HepG2 (cell line): ENCODE data around the gene GABARAPL2. TPM values are rescaled to one million over a fixed set of nuclear protein-coding genes. Genes with fewer than 3 reads are reported as not detected.

ENCODE experiments used
- ELF3 ChIP-seq: IDR thresholded peaks from 2 replicates; pipeline ENCODE4 v1.6.1; 2016; ENCODE audit warnings: missing genetic modification reagents, missing compliant biosample characterization
- HNRNPLL ChIP-seq: fragments of 200-400 bp; formaldehyde crosslinking; IDR thresholded peaks from 2 replicates; pipeline ENCODE4 v1.6.1; 2017; ENCODE audit warnings: mild to moderate bottlenecking, low read depth, low read length; ENCODE audit not compliant: poor library complexity, severe bottlenecking
- IRF9 ChIP-seq: sonication (generic); formaldehyde crosslinking; IDR thresholded peaks from 2 replicates; pipeline ENCODE4 v1.8.0; 2022; ENCODE audit warnings: missing genetic modification reagents, mild to moderate bottlenecking, borderline replicate concordance
- PAX8 ChIP-seq: sonication (generic); formaldehyde crosslinking; IDR thresholded peaks from 2 replicates; pipeline ENCODE4 v1.8.0; 2022; ENCODE audit warnings: mild to moderate bottlenecking, missing genetic modification reagents, borderline replicate concordance
- RFX1 ChIP-seq: fragments of 450-650 bp; IDR thresholded peaks from 2 replicates; pipeline ENCODE4 v1.6.1; 2017
- SATB2 ChIP-seq: sonication (generic); formaldehyde crosslinking; IDR thresholded peaks from 2 replicates; pipeline ENCODE4 v1.5.0; 2020; ENCODE audit warnings: missing genetic modification reagents
- THAP11 ChIP-seq: IDR thresholded peaks from 2 replicates; pipeline ENCODE4 v1.6.1; 2016; ENCODE audit warnings: missing biosample characterization, missing genetic modification reagents
- ZFP36 ChIP-seq: fragments of 150-350 bp; IDR thresholded peaks from 2 replicates; pipeline ENCODE4 v1.6.1; 2018; ENCODE audit warnings: borderline replicate concordance, low read length, low read depth; ENCODE audit not compliant: partially characterized antibody
- ZFP36L1 ChIP-seq: sonication (generic); formaldehyde crosslinking; IDR thresholded peaks from 2 replicates; pipeline ENCODE4 v1.8.0; 2022; ENCODE audit warnings: mild to moderate bottlenecking, missing genetic modification reagents, moderate library complexity
- ZNF383 ChIP-seq: sonication (generic); formaldehyde crosslinking; IDR thresholded peaks from 2 replicates; pipeline ENCODE4 v1.4.0; 2020; ENCODE audit warnings: missing genetic modification reagents, mild to moderate bottlenecking, borderline replicate concordance
- ZNF430 ChIP-seq: sonication (generic); formaldehyde crosslinking; IDR thresholded peaks from 2 replicates; pipeline ENCODE4 v1.9.0; 2021; ENCODE audit warnings: mild to moderate bottlenecking, missing genetic modification reagents
- ZNF512 ChIP-seq: sonication (generic); formaldehyde crosslinking; IDR thresholded peaks from 2 replicates; pipeline ENCODE4 v1.4.0; 2020; ENCODE audit warnings: mild to moderate bottlenecking, missing genetic modification reagents
- ZNF543 ChIP-seq: sonication (generic); formaldehyde crosslinking; IDR thresholded peaks from 2 replicates; pipeline ENCODE4 v1.4.0; 2020; ENCODE audit warnings: mild to moderate bottlenecking, missing genetic modification reagents
- ZNF552 ChIP-seq: sonication (generic); formaldehyde crosslinking; IDR thresholded peaks from 2 replicates; pipeline ENCODE4 v1.9.0; 2022; ENCODE audit warnings: missing genetic modification reagents, mild to moderate bottlenecking, borderline replicate concordance
- ZNF777 ChIP-seq: sonication (generic); formaldehyde crosslinking; IDR thresholded peaks from 2 replicates; pipeline ENCODE4 v1.4.0; 2020; ENCODE audit warnings: missing genetic modification reagents
- ZNF816 ChIP-seq: sonication (generic); formaldehyde crosslinking; IDR thresholded peaks from 2 replicates; pipeline ENCODE4 v1.8.0; 2022; ENCODE audit warnings: missing genetic modification reagents, mild to moderate bottlenecking, borderline replicate concordance
- ZNF891 ChIP-seq: sonication (generic); formaldehyde crosslinking; IDR thresholded peaks from 2 replicates; pipeline ENCODE4 v1.5.0; 2020; ENCODE audit warnings: mild to moderate bottlenecking, missing genetic modification reagents
- polyA plus RNA-seq, 8 experiments: library from polyadenylated mRNA; depleted of rRNA in 3 of 8; stranded (reverse) in 7 of 8; unstranded in 1 of 8; fragments of >200 nt; fragmentation: Illumina TruSeq in 4 of 8; extraction: Trizol in 4 of 8; gene quantifications; 2 replicates each; pipeline versions ENCODE4 v1.2.1 to v1.2.3, GENCODE V29; 2011 to 2016; ENCODE audit warnings: low read depth in 4 of 8, missing spikeins in 1 of 8, mixed read lengths in 1 of 8; ENCODE audit not compliant: insufficient read depth in 1 of 8
- total RNA-seq, 5 experiments: library from RNA; depleted of rRNA; stranded (reverse); fragments of >200 nt; fragmentation: Illumina TruSeq; extraction: Trizol; gene quantifications; 2 replicates each; pipeline ENCODE4 v1.2.3, GENCODE V29; 2016; ENCODE audit warnings: low read depth in 1 of 5
- TF ChIP-seq, protein P1 (sequence below): sonication (generic); formaldehyde crosslinking; IDR thresholded peaks from 2 replicates; pipeline ENCODE4 v1.5.0; 2020; ENCODE audit warnings: missing genetic modification reagents
- TF ChIP-seq, protein P2 (sequence below): sonication (generic); formaldehyde crosslinking; IDR thresholded peaks from 2 replicates; pipeline ENCODE4 v1.5.1; 2020; ENCODE audit warnings: mild to moderate bottlenecking, missing genetic modification reagents
- TF ChIP-seq, protein P3 (sequence below): IDR thresholded peaks from 2 replicates; pipeline ENCODE4 v1.6.1; 2016; ENCODE audit warnings: low read depth

The GABARAPL2 gene
- total and polyA plus RNA-seq, 2 of the 13 experiments (the other 11 are each of a cell fraction or from before 2014, with no cell fraction given) = 76.4 to 83.0 TPM

- TF ChIP-seq, protein P1, sequence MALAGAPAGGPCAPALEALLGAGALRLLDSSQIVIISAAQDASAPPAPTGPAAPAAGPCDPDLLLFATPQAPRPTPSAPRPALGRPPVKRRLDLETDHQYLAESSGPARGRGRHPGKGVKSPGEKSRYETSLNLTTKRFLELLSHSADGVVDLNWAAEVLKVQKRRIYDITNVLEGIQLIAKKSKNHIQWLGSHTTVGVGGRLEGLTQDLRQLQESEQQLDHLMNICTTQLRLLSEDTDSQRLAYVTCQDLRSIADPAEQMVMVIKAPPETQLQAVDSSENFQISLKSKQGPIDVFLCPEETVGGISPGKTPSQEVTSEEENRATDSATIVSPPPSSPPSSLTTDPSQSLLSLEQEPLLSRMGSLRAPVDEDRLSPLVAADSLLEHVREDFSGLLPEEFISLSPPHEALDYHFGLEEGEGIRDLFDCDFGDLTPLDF = no peak
- TF ChIP-seq THAP11 = peak; percentile 78
- peak; percentile 79 for TF ChIP-seq ZNF777 (CRISPR knock-in tag)
- peak; percentile 92 for TF ChIP-seq ZNF552 (CRISPR knock-in tag)
- 0 out of 2 replicates have a peak, but pooled peaks have one; percentile 52 for TF ChIP-seq ZNF430
- TF ChIP-seq IRF9 (CRISPR knock-in tag) = no peak; the same call in 1 of the 2 replicates
- TF ChIP-seq PAX8 (CRISPR knock-in tag) = peak; percentile 89; the same call in 1 of the 2 replicates
- TF ChIP-seq, protein P2, sequence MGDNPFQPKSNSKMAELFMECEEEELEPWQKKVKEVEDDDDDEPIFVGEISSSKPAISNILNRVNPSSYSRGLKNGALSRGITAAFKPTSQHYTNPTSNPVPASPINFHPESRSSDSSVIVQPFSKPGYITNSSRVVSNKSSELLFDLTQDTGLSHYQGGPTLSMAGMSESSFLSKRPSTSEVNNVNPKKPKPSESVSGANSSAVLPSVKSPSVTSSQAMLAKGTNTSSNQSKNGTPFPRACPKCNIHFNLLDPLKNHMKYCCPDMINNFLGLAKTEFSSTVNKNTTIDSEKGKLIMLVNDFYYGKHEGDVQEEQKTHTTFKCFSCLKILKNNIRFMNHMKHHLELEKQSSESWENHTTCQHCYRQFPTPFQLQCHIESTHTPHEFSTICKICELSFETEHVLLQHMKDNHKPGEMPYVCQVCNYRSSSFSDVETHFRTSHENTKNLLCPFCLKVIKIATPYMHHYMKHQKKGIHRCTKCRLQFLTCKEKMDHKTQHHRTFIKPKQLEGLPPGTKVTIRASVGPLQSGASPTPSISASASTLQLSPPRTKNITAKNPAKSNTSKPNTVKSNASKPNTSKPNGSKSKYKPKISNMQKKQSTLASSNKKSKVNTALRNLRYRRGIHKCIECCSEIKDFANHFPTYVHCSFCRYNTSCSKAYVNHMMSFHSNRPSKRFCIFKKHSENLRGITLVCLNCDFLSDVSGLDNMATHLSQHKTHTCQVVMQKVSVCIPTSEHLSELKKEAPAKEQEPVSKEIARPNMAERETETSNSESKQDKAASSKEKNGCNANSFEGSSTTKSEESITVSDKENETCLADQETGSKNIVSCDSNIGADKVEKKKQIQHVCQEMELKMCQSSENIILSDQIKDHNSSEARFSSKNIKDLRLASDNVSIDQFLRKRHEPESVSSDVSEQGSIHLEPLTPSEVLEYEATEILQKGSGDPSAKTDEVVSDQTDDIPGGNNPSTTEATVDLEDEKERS (CRISPR knock-in tag) = 0 out of 2 replicates have a peak, but pooled peaks have one; percentile 61
- no peak for TF ChIP-seq SATB2 (CRISPR knock-in tag)
- TF ChIP-seq ZNF383 (CRISPR knock-in tag) = no peak
- TF ChIP-seq ZNF891 = peak; percentile 55
- TF ChIP-seq ZFP36 = no peak
- TF ChIP-seq HNRNPLL = peak; percentile 99
- TF ChIP-seq RFX1 = peak; percentile 96
- TF ChIP-seq, protein P3, sequence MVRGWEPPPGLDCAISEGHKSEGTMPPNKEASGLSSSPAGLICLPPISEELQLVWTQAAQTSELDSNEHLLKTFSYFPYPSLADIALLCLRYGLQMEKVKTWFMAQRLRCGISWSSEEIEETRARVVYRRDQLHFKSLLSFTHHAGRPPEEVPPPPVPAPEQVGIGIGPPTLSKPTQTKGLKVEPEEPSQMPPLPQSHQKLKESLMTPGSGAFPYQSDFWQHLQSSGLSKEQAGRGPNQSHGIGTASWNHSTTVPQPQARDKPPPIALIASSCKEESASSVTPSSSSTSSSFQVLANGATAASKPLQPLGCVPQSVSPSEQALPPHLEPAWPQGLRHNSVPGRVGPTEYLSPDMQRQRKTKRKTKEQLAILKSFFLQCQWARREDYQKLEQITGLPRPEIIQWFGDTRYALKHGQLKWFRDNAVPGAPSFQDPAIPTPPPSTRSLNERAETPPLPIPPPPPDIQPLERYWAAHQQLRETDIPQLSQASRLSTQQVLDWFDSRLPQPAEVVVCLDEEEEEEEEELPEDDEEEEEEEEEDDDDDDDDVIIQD = 0 out of 2 replicates have a peak, but pooled peaks have one; percentile 45
- peak; percentile 86; the same call in 1 of the 2 replicates for TF ChIP-seq ZNF512 (CRISPR knock-in tag)
- 0 out of 2 replicates have a peak, but pooled peaks have one; percentile 71 for TF ChIP-seq ZNF543 (CRISPR knock-in tag)
- TF ChIP-seq ELF3 (CRISPR knock-in tag) = no peak; the same call in 1 of the 2 replicates
- 0 out of 2 replicates have a peak, but pooled peaks have one; percentile 37 for TF ChIP-seq ZFP36L1 (CRISPR knock-in tag)
- TF ChIP-seq ZNF816 = no peak
Observed at GRCh38 chr16:75555707-75556430, 10.3 kb upstream of the GABARAPL2 start, which contains the start of gene TMEM231 (continued).
